ENCODE results near the gene SP5. TPM values are rescaled to one million over a fixed set of nuclear protein-coding genes. Genes with fewer than 3 reads are reported as not detected.

SP5 gene
- not detected in 2 replicates for total RNA-seq (2014; rRNA removed; shearing (Covaris generic))
- polyA plus RNA-seq (2016; fragmentation: Nextera tagmentation; extraction: Ambion mirVana) = not detected in 2 replicates

- no peaks in the 10 kb centered on the region for H3K9me2 ChIP-seq (ENCODE audit: insufficient read depth)
- no peak within 1 kb of the TSS for H3K27ac ChIP-seq
- no peaks in the 10 kb centered on the region for H3K36me3 ChIP-seq (ENCODE audit: low read depth)
- H3K79me2 ChIP-seq (ENCODE audit: insufficient read depth) = no peaks in the 10 kb centered on the region
- TF ChIP-seq EZH2 (IDR thresholded peaks at IDR 0.05; ENCODE audit: insufficient read depth, poor library complexity, severe bottlenecking) (peak; percentile 85), EZH2phosphoT487 (IDR thresholded peaks at IDR 0.05; ENCODE audit: insufficient read depth, low read depth) (0 out of 2 replicates have a peak, but pooled peaks have one; percentile 61)
- H2AFZ ChIP-seq = peak within 1 kb of the TSS; percentile 56; the same call in 1 of the 2 replicates
- H3K4me2 ChIP-seq (ENCODE audit: unreplicated experiment) = peak within 1 kb of the TSS; percentile 59
- H3K4me3 ChIP-seq = peak within 1 kb of the TSS; percentile 64
- H3K9me3 ChIP-seq (ENCODE audit: low read depth) = no peaks in the 10 kb centered on the region
- H3K27me3 ChIP-seq (replicated peaks; ENCODE audit: insufficient read depth) = peaks cover 92% of the 10 kb centered on the region
- no peaks in the 10 kb centered on the region for H4K20me1 ChIP-seq (ENCODE audit: insufficient read depth)
- peak; percentile 50 for DNase-seq
- no peaks in the 10 kb centered on the region for H3F3A ChIP-seq (ENCODE audit: insufficient read depth)
- 1% methylated on average over 33 to 58 of the region's 62 CpGs for WGBS, 2 experiments (ENCODE audit: low coverage in 1 of 2, low lambda C conversion rate in 2 of 2, missing lambda C conversion rate in 2 of 2)
- in situ Hi-C loops (cut with MboI) = no loop called here
- no peak within 1 kb of the TSS for H3K9ac ChIP-seq
- no peaks in the 10 kb centered on the region for H3K4me1 ChIP-seq (ENCODE audit: insufficient read depth)
Observed at GRCh38 chr2:170715062-170715931, at the start of gene SP5. TSS of gene SP5 (plus strand) at chr2:170715337. CDS start at chr2:170715513, 176 bp downstream.

GRCh38 chr2:170665743-170666142 lies 49.4 kb upstream of the SP5 start:
- 61 to 70% methylated on average over 5 of the region's 5 CpGs for WGBS, 2 experiments (ENCODE audit: low coverage in 1 of 2, low lambda C conversion rate in 2 of 2, missing lambda C conversion rate in 2 of 2)
- H3K36me3 ChIP-seq (ENCODE audit: low read depth) = no peaks in the 10 kb centered on the region
- no peak overlapping the region for H2AFZ ChIP-seq
- no peaks in the 10 kb centered on the region for H3K9me3 ChIP-seq (ENCODE audit: low read depth)
- no peaks in the 10 kb centered on the region for H3K9me2 ChIP-seq (ENCODE audit: insufficient read depth)
- no peak overlapping the region for H3K27ac ChIP-seq
- H4K20me1 ChIP-seq (ENCODE audit: insufficient read depth) = no peaks in the 10 kb centered on the region
- no peak overlapping the region for H3K4me2 ChIP-seq (ENCODE audit: unreplicated experiment)
- no peaks in the 10 kb centered on the region for H3K27me3 ChIP-seq (replicated peaks; ENCODE audit: insufficient read depth)
- no peak for DNase-seq
- in situ Hi-C loops (cut with MboI) = no loop called here
- H3K4me3 ChIP-seq = no peak overlapping the region
- no peak overlapping the region for H3K9ac ChIP-seq
- no peaks in the 10 kb centered on the region for H3K79me2 ChIP-seq (ENCODE audit: insufficient read depth)
- TF ChIP-seq EZH2 (IDR thresholded peaks at IDR 0.05; ENCODE audit: insufficient read depth, poor library complexity, severe bottlenecking) (no peak), EZH2phosphoT487 (IDR thresholded peaks at IDR 0.05; ENCODE audit: insufficient read depth, low read depth) (no peak)
- no peaks in the 10 kb centered on the region for H3K4me1 ChIP-seq (ENCODE audit: insufficient read depth)
- no peaks in the 10 kb centered on the region for H3F3A ChIP-seq (ENCODE audit: insufficient read depth)

- H3F3A ChIP-seq (ENCODE audit: insufficient read depth) = no peaks in the 10 kb centered on the region
- H3K27ac ChIP-seq = no peak overlapping the region
- no peak overlapping the region for H3K4me2 ChIP-seq (ENCODE audit: unreplicated experiment)
- no peaks in the 10 kb centered on the region for H3K27me3 ChIP-seq (replicated peaks; ENCODE audit: insufficient read depth)
- no peaks in the 10 kb centered on the region for H3K79me2 ChIP-seq (ENCODE audit: insufficient read depth)
- no peaks in the 10 kb centered on the region for H3K9me2 ChIP-seq (ENCODE audit: insufficient read depth)
- no peak overlapping the region for H2AFZ ChIP-seq
- H4K20me1 ChIP-seq (ENCODE audit: insufficient read depth) = no peaks in the 10 kb centered on the region
- in situ Hi-C loops (cut with MboI) = no loop called here
- H3K9ac ChIP-seq = no peak overlapping the region
- H3K36me3 ChIP-seq (ENCODE audit: low read depth) = no peaks in the 10 kb centered on the region
- no peaks in the 10 kb centered on the region for H3K4me1 ChIP-seq (ENCODE audit: insufficient read depth)
- WGBS, 2 experiments (ENCODE audit: low coverage in 1 of 2, low lambda C conversion rate in 2 of 2, missing lambda C conversion rate in 2 of 2) = 74 to 86% methylated on average over 3 of the region's 3 CpGs
- no peak for DNase-seq
- no peak for TF ChIP-seq EZH2phosphoT487 (IDR thresholded peaks at IDR 0.05; ENCODE audit: insufficient read depth, low read depth)
- no peak for TF ChIP-seq EZH2 (IDR thresholded peaks at IDR 0.05; ENCODE audit: insufficient read depth, poor library complexity, severe bottlenecking)
- H3K4me3 ChIP-seq = no peak overlapping the region
- no peaks in the 10 kb centered on the region for H3K9me3 ChIP-seq (ENCODE audit: low read depth)
Observed at GRCh38 chr2:170669909-170670308, 45.2 kb upstream of the SP5 start.

GRCh38 chr2:170670651-170671050 lies 44.5 kb upstream of the SP5 start:
- TF ChIP-seq EZH2phosphoT487 (IDR thresholded peaks at IDR 0.05; ENCODE audit: insufficient read depth, low read depth) (no peak), EZH2 (IDR thresholded peaks at IDR 0.05; ENCODE audit: insufficient read depth, poor library complexity, severe bottlenecking) (no peak)
- Histone ChIP-seq H3K4me1 (ENCODE audit: insufficient read depth) (no peaks in the 10 kb centered on the region), H3K79me2 (ENCODE audit: insufficient read depth) (no peaks in the 10 kb centered on the region), H3K9me2 (ENCODE audit: insufficient read depth) (no peaks in the 10 kb centered on the region), H3K36me3 (ENCODE audit: low read depth) (no peaks in the 10 kb centered on the region), H3K9me3 (ENCODE audit: low read depth) (no peaks in the 10 kb centered on the region), H3K27ac (no peak overlapping the region), H2AFZ (no peak overlapping the region), H3K27me3 (replicated peaks; ENCODE audit: insufficient read depth) (no peaks in the 10 kb centered on the region), H3K4me3 (no peak overlapping the region), H3K4me2 (ENCODE audit: unreplicated experiment) (no peak overlapping the region), H4K20me1 (ENCODE audit: insufficient read depth) (no peaks in the 10 kb centered on the region), H3K9ac (no peak overlapping the region), H3F3A (ENCODE audit: insufficient read depth) (no peaks in the 10 kb centered on the region)
- in situ Hi-C loops (cut with MboI) = no loop called here
- DNase-seq = no peak
- WGBS, 2 experiments (ENCODE audit: low coverage in 1 of 2, low lambda C conversion rate in 2 of 2, missing lambda C conversion rate in 2 of 2) = 65 to 67% methylated on average over 2 of the region's 2 CpGs

Data from GM23248 (cell line).